ENCODE measurements around the gene PRCD. TPM values are rescaled to one million over a fixed set of nuclear protein-coding genes. Genes with fewer than 3 reads are reported as not detected.

PRCD gene
- polyA plus RNA-seq, 1 donor from 2014 or later, result 22.5 TPM

GRCh38 chr17:76510831-76511244, 29.0 kb upstream of the PRCD start:
- Histone ChIP-seq H3K36me3 (ENCODE audit: insufficient read depth, low read length) (no peaks in the 10 kb centered on the region), H3K9me3 (ENCODE audit: low read length) (no peaks in the 10 kb centered on the region), H3K4me2 (ENCODE audit: low read length) (no peak overlapping the region), H3K9ac (ENCODE audit: low read length) (no peak overlapping the region), H2AFZ (ENCODE audit: low read depth, low read length) (no peak overlapping the region), H3F3A (ENCODE audit: insufficient read depth, low read length, poor library complexity, severe bottlenecking) (no peaks in the 10 kb centered on the region), H3K27me3 (ENCODE audit: insufficient read depth, low read depth, low read length) (no peaks in the 10 kb centered on the region), H3K79me2 (replicated peaks; ENCODE audit: insufficient read depth, low read length) (no peaks in the 10 kb centered on the region), H3K9me2 (ENCODE audit: insufficient read depth, low read length) (no peaks in the 10 kb centered on the region), H3K4me3 (ENCODE audit: low read length) (no peak overlapping the region), H3K27ac (ENCODE audit: low read length) (no peak overlapping the region), H4K20me1 (ENCODE audit: insufficient read depth) (no peaks in the 10 kb centered on the region)
- TF ChIP-seq RAD21 (conservative IDR thresholded peaks at IDR 0.05) (no peak), MXI1 (conservative IDR thresholded peaks at IDR 0.05; ENCODE audit: poor library complexity, severe bottlenecking) (no peak), EZH2 (IDR thresholded peaks at IDR 0.05; ENCODE audit: borderline replicate concordance, insufficient read depth, low read length, poor library complexity, severe bottlenecking) (no peak)
- TF ChIP-seq, protein P1, sequence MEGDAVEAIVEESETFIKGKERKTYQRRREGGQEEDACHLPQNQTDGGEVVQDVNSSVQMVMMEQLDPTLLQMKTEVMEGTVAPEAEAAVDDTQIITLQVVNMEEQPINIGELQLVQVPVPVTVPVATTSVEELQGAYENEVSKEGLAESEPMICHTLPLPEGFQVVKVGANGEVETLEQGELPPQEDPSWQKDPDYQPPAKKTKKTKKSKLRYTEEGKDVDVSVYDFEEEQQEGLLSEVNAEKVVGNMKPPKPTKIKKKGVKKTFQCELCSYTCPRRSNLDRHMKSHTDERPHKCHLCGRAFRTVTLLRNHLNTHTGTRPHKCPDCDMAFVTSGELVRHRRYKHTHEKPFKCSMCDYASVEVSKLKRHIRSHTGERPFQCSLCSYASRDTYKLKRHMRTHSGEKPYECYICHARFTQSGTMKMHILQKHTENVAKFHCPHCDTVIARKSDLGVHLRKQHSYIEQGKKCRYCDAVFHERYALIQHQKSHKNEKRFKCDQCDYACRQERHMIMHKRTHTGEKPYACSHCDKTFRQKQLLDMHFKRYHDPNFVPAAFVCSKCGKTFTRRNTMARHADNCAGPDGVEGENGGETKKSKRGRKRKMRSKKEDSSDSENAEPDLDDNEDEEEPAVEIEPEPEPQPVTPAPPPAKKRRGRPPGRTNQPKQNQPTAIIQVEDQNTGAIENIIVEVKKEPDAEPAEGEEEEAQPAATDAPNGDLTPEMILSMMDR (IDR thresholded peaks at IDR 0.05; ENCODE audit: poor library complexity, severe bottlenecking), result no peak

DNA sequence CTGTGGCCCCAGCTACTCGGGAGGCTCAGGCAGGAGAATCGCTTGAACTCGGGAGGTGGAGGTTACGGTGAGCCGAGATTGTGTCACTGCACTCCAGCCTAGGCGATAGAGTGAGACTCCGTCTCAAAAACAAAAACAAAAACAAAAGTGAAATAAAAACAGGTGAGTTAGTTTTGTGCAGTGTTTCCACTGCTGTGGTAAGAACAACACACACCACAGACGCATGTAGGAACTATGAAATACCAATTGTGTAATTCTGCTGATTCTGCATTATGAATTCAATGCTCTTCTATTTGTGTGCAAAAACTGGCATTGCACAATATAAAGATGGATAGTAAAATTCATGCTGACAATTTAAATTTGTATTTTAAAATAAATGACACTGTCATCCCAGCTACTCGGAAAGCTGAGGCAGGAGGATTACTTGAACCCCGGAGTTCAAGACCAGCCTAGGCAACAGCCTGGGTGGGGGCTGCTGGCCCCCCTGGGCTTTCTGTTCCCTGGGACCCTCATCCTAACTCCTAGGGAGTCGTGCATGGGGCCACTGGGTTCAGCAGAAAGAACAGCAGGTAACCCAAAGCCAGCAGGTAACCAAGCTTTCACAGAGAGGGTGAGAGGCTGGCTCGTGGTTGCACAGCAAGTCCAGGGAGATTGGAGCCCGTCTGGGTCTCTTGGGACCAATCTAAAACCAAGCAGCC, 28.0 kb upstream of the PRCD start:
- Histone ChIP-seq H3K79me2 (replicated peaks; ENCODE audit: insufficient read depth, low read length) (no peaks in the 10 kb centered on the region), H3K27ac (ENCODE audit: low read length) (no peak overlapping the region), H4K20me1 (ENCODE audit: insufficient read depth) (no peaks in the 10 kb centered on the region), H3K4me3 (ENCODE audit: low read length) (no peak overlapping the region), H3F3A (ENCODE audit: insufficient read depth, low read length, poor library complexity, severe bottlenecking) (no peaks in the 10 kb centered on the region), H2AFZ (ENCODE audit: low read depth, low read length) (no peak overlapping the region), H3K36me3 (ENCODE audit: insufficient read depth, low read length) (no peaks in the 10 kb centered on the region), H3K4me2 (ENCODE audit: low read length) (no peak overlapping the region), H3K9me3 (ENCODE audit: low read length) (no peaks in the 10 kb centered on the region), H3K27me3 (ENCODE audit: insufficient read depth, low read depth, low read length) (no peaks in the 10 kb centered on the region), H3K9ac (ENCODE audit: low read length) (no peak overlapping the region), H3K9me2 (ENCODE audit: insufficient read depth, low read length) (no peaks in the 10 kb centered on the region)
- TF ChIP-seq TAF1 (IDR thresholded peaks at IDR 0.05; ENCODE audit: low read depth) (no peak), SMC3 (conservative IDR thresholded peaks at IDR 0.05; ENCODE audit: poor library complexity) (no peak)

GRCh38 chr17:76512366-76513305, 27.2 kb upstream of the PRCD start:
- no peak overlapping the region for H3K27ac ChIP-seq (ENCODE audit: low read length)
- no peaks in the 10 kb centered on the region for H3K27me3 ChIP-seq (ENCODE audit: insufficient read depth, low read depth, low read length)
- no peaks in the 10 kb centered on the region for H3K36me3 ChIP-seq (ENCODE audit: insufficient read depth, low read length)
- no peak overlapping the region for H2AFZ ChIP-seq (ENCODE audit: low read depth, low read length)
- H4K20me1 ChIP-seq (ENCODE audit: insufficient read depth), result no peaks in the 10 kb centered on the region
- H3K9me2 ChIP-seq (ENCODE audit: insufficient read depth, low read length), result no peaks in the 10 kb centered on the region
- no peak overlapping the region for H3K4me2 ChIP-seq (ENCODE audit: low read length)
- H3K9me3 ChIP-seq (ENCODE audit: low read length), result no peaks in the 10 kb centered on the region
- no peaks in the 10 kb centered on the region for H3F3A ChIP-seq (ENCODE audit: insufficient read depth, low read length, poor library complexity, severe bottlenecking)
- H3K79me2 ChIP-seq (replicated peaks; ENCODE audit: insufficient read depth, low read length), result no peaks in the 10 kb centered on the region
- H3K9ac ChIP-seq (ENCODE audit: low read length), result no peak overlapping the region
- H3K4me3 ChIP-seq (ENCODE audit: low read length), result no peak overlapping the region
- TF ChIP-seq MXI1 (conservative IDR thresholded peaks at IDR 0.05; ENCODE audit: poor library complexity, severe bottlenecking), result no peak
- TF ChIP-seq, protein P2, sequence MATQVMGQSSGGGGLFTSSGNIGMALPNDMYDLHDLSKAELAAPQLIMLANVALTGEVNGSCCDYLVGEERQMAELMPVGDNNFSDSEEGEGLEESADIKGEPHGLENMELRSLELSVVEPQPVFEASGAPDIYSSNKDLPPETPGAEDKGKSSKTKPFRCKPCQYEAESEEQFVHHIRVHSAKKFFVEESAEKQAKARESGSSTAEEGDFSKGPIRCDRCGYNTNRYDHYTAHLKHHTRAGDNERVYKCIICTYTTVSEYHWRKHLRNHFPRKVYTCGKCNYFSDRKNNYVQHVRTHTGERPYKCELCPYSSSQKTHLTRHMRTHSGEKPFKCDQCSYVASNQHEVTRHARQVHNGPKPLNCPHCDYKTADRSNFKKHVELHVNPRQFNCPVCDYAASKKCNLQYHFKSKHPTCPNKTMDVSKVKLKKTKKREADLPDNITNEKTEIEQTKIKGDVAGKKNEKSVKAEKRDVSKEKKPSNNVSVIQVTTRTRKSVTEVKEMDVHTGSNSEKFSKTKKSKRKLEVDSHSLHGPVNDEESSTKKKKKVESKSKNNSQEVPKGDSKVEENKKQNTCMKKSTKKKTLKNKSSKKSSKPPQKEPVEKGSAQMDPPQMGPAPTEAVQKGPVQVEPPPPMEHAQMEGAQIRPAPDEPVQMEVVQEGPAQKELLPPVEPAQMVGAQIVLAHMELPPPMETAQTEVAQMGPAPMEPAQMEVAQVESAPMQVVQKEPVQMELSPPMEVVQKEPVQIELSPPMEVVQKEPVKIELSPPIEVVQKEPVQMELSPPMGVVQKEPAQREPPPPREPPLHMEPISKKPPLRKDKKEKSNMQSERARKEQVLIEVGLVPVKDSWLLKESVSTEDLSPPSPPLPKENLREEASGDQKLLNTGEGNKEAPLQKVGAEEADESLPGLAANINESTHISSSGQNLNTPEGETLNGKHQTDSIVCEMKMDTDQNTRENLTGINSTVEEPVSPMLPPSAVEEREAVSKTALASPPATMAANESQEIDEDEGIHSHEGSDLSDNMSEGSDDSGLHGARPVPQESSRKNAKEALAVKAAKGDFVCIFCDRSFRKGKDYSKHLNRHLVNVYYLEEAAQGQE (IDR thresholded peaks at IDR 0.05; ENCODE audit: borderline replicate concordance), result no peak
- no peak for TF ChIP-seq SMC3 (conservative IDR thresholded peaks at IDR 0.05; ENCODE audit: poor library complexity)
- no peak for TF ChIP-seq EZH2 (IDR thresholded peaks at IDR 0.05; ENCODE audit: borderline replicate concordance, insufficient read depth, low read length, poor library complexity, severe bottlenecking)
- TF ChIP-seq TAF1 (IDR thresholded peaks at IDR 0.05; ENCODE audit: low read depth), result no peak
- no peak for TF ChIP-seq RAD21 (conservative IDR thresholded peaks at IDR 0.05)
- TF ChIP-seq, protein P1 (IDR thresholded peaks at IDR 0.05; ENCODE audit: poor library complexity, severe bottlenecking), result no peak
- TF ChIP-seq EP300 (conservative IDR thresholded peaks at IDR 0.05; ENCODE audit: poor library complexity, severe bottlenecking), result no peak
- TF ChIP-seq POLR2AphosphoS5 (IDR thresholded peaks at IDR 0.05), result no peak
